Fibroblast of mammary gland (primary cell): ENCODE measurements around the gene CRTC2.
A peak's percentile ranks its signal among the peaks of the same experiment; 100 is the strongest.

Source experiments
- DNase-seq: peaks from one replicate; pipeline ENCODE4 v3.0.0-alpha.2; 2010; ENCODE audit warnings: low read depth
- H3K4me3 ChIP-seq: 2 replicates; pipeline ENCODE4 v1.5.1; 2011; ENCODE audit warnings: low read depth, mild to moderate bottlenecking, low read length, moderate library complexity; ENCODE audit not compliant: control insufficient read depth
- TF ChIP-seq, protein P1 (sequence below): conservative IDR thresholded peaks from 2 replicates; pipeline ENCODE4 v1.5.1; 2011; ENCODE audit warnings: low read depth, low read length, inconsistent platforms; ENCODE audit not compliant: control insufficient read depth, insufficient read depth

The CRTC2 gene

GRCh38 chr1:153963850-153964331 lies 5.5 kb upstream of the CRTC2 start:
- TF ChIP-seq, protein P1, sequence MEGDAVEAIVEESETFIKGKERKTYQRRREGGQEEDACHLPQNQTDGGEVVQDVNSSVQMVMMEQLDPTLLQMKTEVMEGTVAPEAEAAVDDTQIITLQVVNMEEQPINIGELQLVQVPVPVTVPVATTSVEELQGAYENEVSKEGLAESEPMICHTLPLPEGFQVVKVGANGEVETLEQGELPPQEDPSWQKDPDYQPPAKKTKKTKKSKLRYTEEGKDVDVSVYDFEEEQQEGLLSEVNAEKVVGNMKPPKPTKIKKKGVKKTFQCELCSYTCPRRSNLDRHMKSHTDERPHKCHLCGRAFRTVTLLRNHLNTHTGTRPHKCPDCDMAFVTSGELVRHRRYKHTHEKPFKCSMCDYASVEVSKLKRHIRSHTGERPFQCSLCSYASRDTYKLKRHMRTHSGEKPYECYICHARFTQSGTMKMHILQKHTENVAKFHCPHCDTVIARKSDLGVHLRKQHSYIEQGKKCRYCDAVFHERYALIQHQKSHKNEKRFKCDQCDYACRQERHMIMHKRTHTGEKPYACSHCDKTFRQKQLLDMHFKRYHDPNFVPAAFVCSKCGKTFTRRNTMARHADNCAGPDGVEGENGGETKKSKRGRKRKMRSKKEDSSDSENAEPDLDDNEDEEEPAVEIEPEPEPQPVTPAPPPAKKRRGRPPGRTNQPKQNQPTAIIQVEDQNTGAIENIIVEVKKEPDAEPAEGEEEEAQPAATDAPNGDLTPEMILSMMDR, result no peak
- DNase-seq, result no peak
- H3K4me3 ChIP-seq, result peak overlapping the region; percentile 67

DNA sequence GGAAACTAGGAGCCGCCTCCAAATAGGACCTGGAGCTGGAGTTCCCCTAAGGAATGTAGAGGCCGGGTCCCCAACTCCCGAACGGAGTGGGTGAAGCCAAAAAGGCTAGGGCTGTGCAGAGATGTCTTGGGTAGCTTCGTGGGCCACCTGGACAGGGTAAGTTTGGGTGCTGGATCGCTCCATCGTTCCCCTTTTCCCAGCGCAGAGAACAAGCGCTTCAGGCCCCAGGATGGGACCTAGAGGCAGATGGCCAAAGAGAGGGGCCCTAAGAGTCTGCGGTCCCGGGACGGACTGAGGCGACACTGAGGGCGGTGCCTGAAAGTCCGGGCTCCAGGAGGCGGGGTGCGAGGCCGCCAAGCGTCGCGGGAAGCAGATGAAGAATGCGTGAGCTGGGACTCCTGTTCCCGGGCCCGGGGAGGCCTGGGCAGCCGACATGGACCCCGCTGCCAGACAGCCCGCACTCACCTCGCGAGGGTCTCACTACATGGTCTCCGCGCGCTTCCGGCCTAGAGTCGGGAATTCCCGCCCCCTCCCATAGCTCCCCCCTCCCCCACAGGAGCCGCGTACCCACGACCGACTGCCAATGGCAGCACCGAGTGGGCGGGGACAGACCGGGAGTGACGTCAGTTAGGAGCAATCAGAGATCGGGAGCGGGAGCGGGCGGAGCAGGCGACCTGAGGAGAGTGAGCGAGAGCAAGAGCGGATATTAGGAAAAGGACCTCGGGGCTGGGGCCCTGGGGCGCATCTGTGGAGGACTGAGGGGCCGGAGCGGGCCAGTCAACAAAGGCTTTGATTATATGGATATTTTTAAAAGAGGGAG lies 4.8 kb upstream of the CRTC2 start, which contains the start of gene SLC39A1:
Gene SLC39A1, minus strand, starts transcription at position 508 of the 820 bp plus-strand sequence. CDS start 822 bp downstream, outside the sequence.
- TF ChIP-seq, protein P1, result no peak
- peak within 1 kb of the TSS; percentile 67 for H3K4me3 ChIP-seq
- DNase-seq, result peak; percentile 95

DNA sequence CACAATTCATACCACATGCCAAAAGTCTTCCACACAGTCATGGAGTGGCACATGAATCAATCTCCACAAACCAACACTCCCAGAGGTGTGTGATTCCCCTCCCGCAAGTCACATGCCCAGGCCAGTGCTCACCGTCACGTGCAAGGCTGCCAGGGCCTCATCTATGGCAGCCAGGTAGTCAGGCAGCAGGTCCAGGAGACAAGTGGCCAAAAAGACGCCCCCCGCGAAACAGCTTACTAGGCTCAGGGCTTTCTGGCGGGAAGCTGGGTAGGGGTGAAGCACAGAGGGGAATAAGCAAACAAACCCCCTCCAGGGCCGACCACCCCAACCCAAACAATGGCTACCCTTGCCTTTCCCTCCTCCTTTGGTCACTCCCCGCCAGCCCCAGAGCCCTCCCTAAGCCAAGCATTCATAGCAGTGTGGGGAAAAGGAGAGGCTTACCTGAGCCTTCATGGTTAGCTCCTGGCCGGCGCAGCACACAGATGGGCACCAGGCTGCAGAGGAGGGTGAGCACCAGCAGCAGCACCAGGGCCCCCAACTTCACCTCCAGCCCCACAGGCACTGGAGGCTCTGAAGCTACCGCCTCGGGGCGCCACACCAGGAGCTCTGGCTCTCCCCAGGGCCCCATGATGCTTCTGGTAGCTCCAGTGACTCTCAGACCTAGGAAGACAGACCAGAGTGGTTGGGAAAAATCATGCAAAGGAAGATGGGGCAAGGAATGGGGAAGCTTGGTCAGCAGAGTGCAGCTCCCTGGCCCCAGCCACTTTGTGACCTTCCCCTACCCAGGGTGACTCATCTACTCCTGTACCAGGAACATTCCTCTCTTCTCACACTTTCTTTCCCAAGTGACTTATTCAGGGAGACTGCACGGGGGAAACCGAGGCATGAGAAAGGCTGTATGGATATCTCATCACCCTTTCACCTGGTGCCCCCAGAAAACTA lies 3.9 kb upstream of the CRTC2 start:
- peak overlapping the region; percentile 67 for H3K4me3 ChIP-seq
- TF ChIP-seq, protein P1, result no peak
- peak; percentile 76 for DNase-seq

DNA sequence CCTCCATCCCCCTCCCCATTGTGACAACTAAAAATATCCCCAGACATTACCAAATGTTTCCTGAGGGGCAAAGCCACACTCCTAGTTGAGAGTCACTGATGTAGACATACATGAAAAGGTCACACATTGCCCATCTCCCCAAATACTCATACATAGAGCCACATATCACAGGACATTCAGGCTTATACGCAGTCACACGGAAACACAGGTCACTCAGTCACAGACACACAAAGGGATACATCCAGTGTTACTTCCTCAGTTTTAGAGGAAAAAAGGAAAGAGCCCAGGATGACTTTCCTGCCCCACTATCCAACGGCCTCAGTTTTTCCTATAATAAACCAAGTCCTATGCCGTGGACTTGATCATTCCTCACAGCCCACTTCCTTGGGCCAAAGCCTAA lies 3.0 kb upstream of the CRTC2 start:
- DNase-seq, result no peak
- H3K4me3 ChIP-seq, result no peak overlapping the region
- TF ChIP-seq, protein P1, result no peak

GRCh38 chr1:153960206-153960605 lies 1.8 kb upstream of the CRTC2 start:
- H3K4me3 ChIP-seq, result no peak overlapping the region
- TF ChIP-seq, protein P1, result no peak
- no peak for DNase-seq

DNA sequence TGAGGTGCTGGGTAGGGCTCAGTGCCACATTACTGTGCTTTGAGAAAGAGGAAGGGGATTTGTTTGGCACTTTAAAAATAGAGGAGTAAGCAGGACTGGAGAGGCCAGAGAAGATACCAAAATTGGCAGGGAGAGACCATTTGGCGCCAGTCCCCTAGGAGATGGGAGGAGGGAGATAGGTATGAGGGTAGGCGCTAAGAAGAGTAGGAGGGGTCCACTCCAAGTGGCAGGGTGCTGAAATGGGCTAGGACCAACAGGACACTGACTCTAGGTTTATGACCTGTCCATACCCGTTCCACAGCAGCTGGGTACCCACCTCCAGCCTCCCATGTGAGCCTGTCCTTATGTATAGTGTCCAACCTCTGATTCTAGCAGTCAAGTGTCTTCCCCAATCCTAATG lies 1.0 kb upstream of the CRTC2 start:
- DNase-seq, result no peak
- no peak overlapping the region for H3K4me3 ChIP-seq
- TF ChIP-seq, protein P1, result no peak
